Activated T-helper 17 cell treated with anti-CD3 and anti-CD28 coated beads, Interleukin-2, amount 50 U/mL, for 72 hours (primary cell): ENCODE measurements around the gene KRT2. TPM values are rescaled to one million over a fixed set of nuclear protein-coding genes. Genes with fewer than 3 reads are reported as not detected.

Source experiments
- ATAC-seq: fragments of 150-1000 bp; cut with Tn5 transposase; replicated peaks from 2 replicates; pipeline ENCODE4 v1.10.0; 2021; ENCODE audit warnings: mild to moderate bottlenecking, moderate library complexity
- H3K27ac Mint-ChIP-seq: one replicate; pipeline ENCODE4 v1.8.0; 2022; ENCODE audit warnings: mixed read lengths
- H3K27me3 Mint-ChIP-seq: one replicate; pipeline ENCODE4 v1.8.0; 2022; ENCODE audit warnings: mixed read lengths
- H3K36me3 Mint-ChIP-seq: one replicate; pipeline ENCODE4 v1.8.0; 2022; ENCODE audit warnings: low read depth, mild to moderate bottlenecking, mixed read lengths
- H3K4me1 Mint-ChIP-seq: one replicate; pipeline ENCODE4 v1.8.0; 2022; ENCODE audit warnings: mixed read lengths
- H3K4me3 Mint-ChIP-seq: one replicate; pipeline ENCODE4 v1.8.0; 2022; ENCODE audit warnings: mild to moderate bottlenecking, mixed read lengths
- H3K9me3 Mint-ChIP-seq: one replicate; pipeline ENCODE4 v1.8.0; 2022; ENCODE audit warnings: mixed read lengths
- total RNA-seq, 2 donors: library from RNA; stranded (reverse); gene quantifications; one replicate each; pipeline ENCODE4 v1.2.3, GENCODE V29; 2022

Gene KRT2
- total RNA-seq, 2 donors from 2014 or later = not detected

DNA sequence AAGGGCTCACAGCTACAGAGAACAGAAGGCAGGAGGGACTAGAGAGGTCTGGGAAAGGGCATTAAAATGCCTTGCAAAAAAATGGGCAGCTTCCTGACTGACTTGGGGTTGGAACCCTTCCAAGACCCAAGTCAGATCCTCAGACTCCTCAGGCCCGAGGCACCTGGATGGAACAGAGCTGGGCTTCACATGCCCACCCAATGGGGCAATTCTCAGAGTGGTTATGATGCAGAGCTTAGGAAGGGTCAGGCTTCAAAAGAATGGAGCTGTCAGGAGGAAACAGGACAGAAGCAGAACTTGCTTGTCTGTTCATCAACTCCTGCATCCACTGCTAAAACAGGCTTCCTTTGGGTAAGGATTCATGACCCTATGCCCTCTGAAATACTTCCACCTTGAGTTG is 37.9 kb upstream of the KRT2 start:
- no peaks in the 10 kb centered on the region for H3K36me3 Mint-ChIP-seq

DNA sequence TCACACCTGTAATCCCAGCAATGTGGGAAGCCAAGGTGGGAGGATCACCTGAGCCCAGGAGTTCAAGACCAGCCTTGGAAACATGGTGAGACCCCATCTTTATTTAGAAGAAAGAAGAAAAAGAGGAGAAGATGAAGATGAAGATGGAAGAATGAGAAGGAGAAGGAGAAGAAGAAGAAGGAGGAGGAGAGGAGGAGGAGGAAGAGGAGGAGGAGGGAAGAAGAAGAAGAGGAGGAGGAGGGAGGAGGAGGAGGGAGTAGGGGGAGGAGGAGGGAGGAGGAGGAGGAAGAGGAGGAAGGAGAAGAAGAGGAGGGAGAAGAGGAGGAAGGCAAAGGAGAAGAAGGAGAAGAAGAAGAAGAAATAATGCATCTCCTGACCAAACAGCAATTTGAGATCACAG is 37.2 kb upstream of the KRT2 start:
- H3K36me3 Mint-ChIP-seq = no peaks in the 10 kb centered on the region
- no peaks in the 10 kb centered on the region for H3K9me3 Mint-ChIP-seq
- ATAC-seq = no peak
- no peak overlapping the region for H3K27ac Mint-ChIP-seq
- peaks cover 17% of the 10 kb centered on the region for H3K27me3 Mint-ChIP-seq
- H3K4me1 Mint-ChIP-seq = peaks cover 16% of the 10 kb centered on the region
- no peak overlapping the region for H3K4me3 Mint-ChIP-seq

More for the DNA sequence above, 37.9 kb upstream of the KRT2 start:
- Mint-ChIP-seq H3K27me3 (peaks cover 14% of the 10 kb centered on the region), H3K4me3 (no peak overlapping the region), H3K4me1 (peaks cover 16% of the 10 kb centered on the region), H3K27ac (no peak overlapping the region), H3K9me3 (no peaks in the 10 kb centered on the region)
- ATAC-seq = no peak

DNA sequence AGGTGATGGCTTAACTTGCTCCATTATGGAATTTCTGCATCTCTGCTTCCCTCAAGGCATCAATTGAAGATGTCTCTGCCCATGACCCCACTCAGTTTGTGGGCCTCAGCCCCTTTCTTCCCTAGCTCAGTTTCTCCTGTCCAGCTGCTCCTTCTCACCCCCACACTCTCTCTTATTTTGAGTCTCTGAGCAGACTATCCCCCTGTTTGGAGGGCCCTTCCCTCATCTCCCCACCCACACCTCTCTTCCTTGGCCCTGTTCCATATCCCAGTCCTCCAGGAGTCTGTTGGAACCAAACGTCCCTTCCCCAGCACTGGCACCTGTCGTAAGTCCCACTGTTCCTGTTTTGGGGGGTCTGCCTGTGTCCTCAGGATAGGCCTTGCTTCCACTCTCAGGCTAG is 36.5 kb upstream of the KRT2 start:
- Mint-ChIP-seq H3K27me3 (peaks cover 22% of the 10 kb centered on the region), H3K9me3 (no peaks in the 10 kb centered on the region), H3K36me3 (no peaks in the 10 kb centered on the region), H3K4me1 (peaks cover 16% of the 10 kb centered on the region), H3K4me3 (no peak overlapping the region), H3K27ac (no peak overlapping the region)
- no peak for ATAC-seq

DNA sequence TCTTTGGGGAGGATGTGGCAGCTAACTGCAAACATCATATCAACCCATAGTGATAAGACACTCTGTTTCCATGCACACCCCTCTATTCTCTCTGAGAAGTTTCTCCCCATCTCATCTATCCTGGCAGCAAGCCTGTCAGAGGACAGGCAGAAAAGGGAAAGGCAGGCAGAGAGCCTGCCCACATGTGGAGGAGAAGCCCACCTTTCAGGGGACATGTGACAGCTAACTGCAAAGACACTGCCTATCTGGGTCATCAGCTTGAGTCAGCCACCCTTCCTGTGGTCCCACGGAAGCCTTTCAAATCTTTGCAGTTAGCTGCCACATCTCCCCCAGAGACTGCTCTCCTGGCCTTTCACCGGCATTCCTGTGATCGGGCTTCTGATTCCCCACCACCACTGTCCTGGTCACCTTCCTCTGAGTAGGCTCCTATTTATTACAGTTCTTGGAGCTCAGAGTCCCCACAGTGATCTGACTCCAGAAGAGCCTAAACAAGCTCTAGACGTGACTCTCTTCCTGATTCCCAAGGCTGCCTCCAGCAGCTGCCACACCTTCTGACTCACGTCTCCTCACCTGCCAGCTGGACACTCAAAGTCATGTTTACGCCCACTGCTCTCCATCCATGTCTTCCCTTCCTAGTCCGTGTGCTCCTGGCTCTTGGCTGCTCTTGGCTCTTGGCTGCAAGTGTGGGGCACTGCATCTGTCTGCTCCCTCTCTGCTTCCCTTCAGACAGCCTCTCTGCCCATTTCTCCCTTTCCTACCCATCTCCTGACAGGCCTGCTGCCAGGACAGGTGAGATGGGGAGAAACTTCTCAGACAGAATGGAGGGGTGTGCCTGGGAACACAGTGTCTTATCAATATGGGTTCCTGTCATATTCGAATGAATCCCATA is 35.7 kb upstream of the KRT2 start:
- Mint-ChIP-seq H3K9me3 (no peaks in the 10 kb centered on the region), H3K4me1 (peaks cover 12% of the 10 kb centered on the region), H3K27ac (no peak overlapping the region), H3K4me3 (no peak overlapping the region), H3K36me3 (no peaks in the 10 kb centered on the region), H3K27me3 (peaks cover 16% of the 10 kb centered on the region)
- no peak for ATAC-seq

DNA sequence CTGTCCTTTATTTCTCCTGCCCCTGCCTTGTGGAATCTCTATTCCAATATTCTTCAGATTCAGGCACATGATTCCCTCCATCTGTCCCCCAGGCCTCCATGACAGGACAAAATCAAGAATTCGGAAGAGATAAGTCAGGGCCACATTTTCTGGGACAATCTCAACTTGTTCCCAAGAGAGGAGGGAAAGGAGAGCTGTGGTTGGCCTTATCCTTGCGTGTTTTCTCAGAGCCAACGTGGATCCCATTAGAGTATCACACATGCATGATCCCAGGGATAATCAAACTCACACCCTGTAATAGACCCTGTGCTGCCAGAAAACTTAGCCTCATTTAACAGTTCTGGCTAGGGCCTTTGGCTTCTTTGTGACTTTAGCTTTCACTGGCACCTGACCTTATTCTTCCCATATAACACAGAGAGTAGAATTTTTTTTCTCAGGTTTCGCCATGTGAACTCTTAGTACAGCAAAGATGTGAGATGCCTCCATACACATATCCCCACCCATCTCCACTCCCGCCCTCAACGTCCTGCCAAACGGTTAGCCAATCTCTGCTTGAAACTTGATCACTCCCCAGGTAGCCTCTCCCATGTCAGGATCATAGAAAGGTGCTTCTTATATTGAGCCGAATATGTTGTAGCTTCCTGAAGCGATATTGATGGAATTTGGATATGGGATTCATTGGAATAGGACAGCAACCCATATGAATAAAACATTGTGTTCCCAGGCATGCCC is 34.9 kb upstream of the KRT2 start:
- no peaks in the 10 kb centered on the region for H3K36me3 Mint-ChIP-seq
- no peak for ATAC-seq
- H3K9me3 Mint-ChIP-seq = no peaks in the 10 kb centered on the region
- peaks cover 10% of the 10 kb centered on the region for H3K4me1 Mint-ChIP-seq
- H3K27ac Mint-ChIP-seq = no peak overlapping the region
- peaks cover 11% of the 10 kb centered on the region for H3K27me3 Mint-ChIP-seq
- H3K4me3 Mint-ChIP-seq = no peak overlapping the region

DNA sequence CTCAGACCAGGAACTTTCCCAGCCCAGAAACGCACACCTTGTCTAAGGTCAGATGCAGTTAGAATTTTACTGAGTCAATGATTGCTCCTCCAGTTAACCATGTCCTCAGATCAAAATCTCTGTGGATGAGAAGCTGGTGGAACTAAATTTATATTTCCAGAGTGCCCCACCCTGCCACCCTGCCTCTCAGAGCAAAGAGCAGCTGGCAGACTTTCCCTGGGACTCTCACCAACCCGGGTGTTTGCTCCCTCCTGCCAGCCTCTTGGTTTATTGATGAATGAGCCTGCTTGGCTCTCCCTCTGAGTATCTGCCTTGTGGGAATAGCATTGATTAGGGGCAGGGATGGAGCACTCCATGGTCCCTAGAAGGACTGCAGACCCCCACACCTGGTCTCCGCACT is 34.1 kb upstream of the KRT2 start:
- peaks cover 10% of the 10 kb centered on the region for H3K4me1 Mint-ChIP-seq
- H3K9me3 Mint-ChIP-seq = no peaks in the 10 kb centered on the region
- peaks cover 11% of the 10 kb centered on the region for H3K27me3 Mint-ChIP-seq
- no peaks in the 10 kb centered on the region for H3K36me3 Mint-ChIP-seq
- no peak overlapping the region for H3K27ac Mint-ChIP-seq
- no peak overlapping the region for H3K4me3 Mint-ChIP-seq
- ATAC-seq = no peak

DNA sequence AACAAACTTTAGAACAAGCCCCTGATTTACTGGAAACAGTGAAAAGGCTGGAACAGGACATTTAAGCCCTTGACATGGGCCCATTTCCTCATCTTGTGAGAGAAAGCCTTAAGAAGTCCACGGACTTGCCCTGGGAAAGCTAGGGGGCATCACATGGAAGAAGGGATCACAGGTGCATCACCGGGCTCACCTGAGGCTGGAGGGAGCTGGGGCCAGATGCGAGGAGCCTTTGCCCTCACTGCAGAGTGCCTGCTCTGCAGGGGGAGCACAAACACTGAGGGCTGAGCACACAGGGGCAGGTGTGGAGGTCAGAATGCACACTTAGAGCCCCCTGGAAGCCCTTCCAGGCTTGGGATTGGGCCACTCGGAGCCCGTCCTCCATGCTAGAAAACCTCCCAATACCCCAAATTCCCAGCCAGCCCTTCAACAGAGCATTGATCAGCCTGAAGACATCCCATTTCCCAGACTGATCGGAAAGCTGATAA is 33.4 kb upstream of the KRT2 start:
- ATAC-seq = no peak
- Mint-ChIP-seq H3K27me3 (peaks cover 11% of the 10 kb centered on the region), H3K4me3 (no peak overlapping the region), H3K27ac (no peak overlapping the region), H3K4me1 (peaks cover 7% of the 10 kb centered on the region), H3K36me3 (no peaks in the 10 kb centered on the region), H3K9me3 (no peaks in the 10 kb centered on the region)

DNA sequence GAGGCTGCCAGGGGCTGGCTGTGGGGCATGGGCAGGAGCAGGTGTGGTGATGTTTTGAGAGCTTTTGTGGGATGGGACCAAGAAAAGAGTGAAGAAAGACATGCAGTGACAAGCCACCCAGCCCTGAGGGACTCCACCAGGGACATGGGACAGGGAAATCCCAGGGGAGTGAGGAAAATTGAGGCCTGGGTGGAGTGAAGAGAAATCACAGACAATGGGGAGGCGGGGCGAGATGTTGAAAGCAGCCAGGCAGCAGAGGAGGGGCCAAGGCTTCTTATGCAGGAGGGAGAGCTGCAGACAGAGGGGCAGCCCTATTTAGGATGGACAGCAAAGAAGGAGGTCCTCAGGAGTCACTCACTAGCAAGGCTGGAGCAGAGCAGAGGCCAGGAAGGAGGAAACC is 32.4 kb upstream of the KRT2 start:
- H3K4me3 Mint-ChIP-seq = no peak overlapping the region
- H3K27ac Mint-ChIP-seq = no peak overlapping the region
- H3K4me1 Mint-ChIP-seq = peaks cover 7% of the 10 kb centered on the region
- no peaks in the 10 kb centered on the region for H3K36me3 Mint-ChIP-seq
- peaks cover 11% of the 10 kb centered on the region for H3K27me3 Mint-ChIP-seq
- no peak for ATAC-seq
- no peaks in the 10 kb centered on the region for H3K9me3 Mint-ChIP-seq

DNA sequence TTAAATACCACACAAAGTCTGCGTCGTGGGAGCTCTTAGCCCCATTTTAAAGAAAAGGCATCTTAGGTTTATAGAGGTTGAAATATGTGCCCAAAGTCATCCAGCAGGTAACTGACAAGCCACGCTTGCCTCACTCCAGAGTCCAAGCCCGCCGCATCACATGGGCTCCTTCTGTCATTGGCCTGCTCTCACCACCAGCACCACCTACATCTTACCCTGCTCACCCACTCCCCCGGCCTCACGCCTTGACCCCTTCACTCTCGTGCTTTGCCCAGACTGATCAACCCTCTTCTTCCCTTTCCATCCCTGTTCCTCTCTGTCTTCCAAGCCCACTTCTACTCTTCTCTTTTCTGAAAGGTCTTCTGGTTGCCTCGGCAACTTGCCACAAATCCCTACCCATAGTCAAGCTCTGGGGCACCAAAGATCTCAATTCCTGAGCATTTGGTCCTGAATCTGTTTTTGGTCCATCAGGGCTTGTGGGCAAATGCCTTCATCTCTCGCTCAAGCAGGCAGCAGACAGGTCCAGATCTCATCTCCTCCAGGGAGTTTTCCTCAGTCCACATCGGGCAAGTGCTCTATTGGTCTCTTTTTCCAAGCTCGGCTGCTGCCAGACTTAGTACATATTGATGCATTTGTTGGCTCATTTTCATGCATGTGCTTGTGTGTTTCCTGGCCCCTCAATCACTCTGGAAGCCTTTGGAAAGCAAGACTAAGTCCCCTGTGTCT is 31.7 kb upstream of the KRT2 start:
- no peak for ATAC-seq
- no peak overlapping the region for H3K27ac Mint-ChIP-seq
- H3K36me3 Mint-ChIP-seq = no peaks in the 10 kb centered on the region
- H3K4me1 Mint-ChIP-seq = peaks cover 7% of the 10 kb centered on the region
- no peaks in the 10 kb centered on the region for H3K9me3 Mint-ChIP-seq
- peaks cover 11% of the 10 kb centered on the region for H3K27me3 Mint-ChIP-seq
- no peak overlapping the region for H3K4me3 Mint-ChIP-seq

DNA sequence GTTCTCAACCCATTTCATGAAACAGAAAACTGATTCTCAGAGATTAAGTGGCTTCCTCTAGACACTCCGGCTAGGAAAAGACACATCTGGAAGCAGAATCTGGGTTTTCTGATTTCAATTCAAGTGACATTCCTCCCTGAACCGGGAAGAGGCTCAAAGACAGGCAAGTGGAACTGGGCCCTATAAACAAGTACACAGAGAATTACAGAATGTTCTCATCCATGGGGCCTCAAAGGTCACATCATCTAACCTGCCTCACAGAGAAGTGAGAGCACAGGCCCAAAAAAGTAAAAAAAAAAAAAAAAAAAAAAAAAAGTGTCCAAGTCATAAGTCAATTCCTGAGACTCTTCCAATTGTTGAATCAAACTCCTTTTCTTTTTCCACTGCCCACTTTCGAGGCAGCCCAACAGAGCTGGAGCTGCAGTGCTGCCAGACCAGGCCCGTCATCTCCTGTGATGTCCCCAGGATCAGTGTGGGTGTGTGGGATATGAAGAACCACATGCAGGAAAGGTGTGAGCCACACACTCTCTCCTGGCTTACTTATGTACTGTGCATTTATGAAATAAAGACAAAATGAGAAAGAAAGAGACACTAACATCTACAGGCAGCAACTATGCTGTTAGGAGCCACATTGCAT is 31.0 kb upstream of the KRT2 start:
- peaks cover 8% of the 10 kb centered on the region for H3K27me3 Mint-ChIP-seq
- ATAC-seq = no peak
- no peak overlapping the region for H3K27ac Mint-ChIP-seq
- H3K4me3 Mint-ChIP-seq = no peak overlapping the region
- no peaks in the 10 kb centered on the region for H3K36me3 Mint-ChIP-seq
- H3K4me1 Mint-ChIP-seq = peaks cover 7% of the 10 kb centered on the region
- H3K9me3 Mint-ChIP-seq = no peaks in the 10 kb centered on the region

DNA sequence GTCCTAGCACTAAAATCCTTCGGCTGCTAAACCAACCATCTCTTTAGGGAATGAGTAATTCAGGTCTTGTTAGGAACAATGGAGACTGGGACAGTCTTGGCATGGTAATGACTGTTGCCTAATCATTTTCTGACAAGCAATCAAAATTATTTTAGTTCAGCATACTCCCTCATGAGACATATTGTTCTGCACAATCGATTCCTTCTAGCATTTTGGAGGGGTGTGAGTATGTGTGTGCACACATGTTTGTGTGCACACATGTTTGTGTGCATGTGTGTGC is 30.3 kb upstream of the KRT2 start:
- no peak overlapping the region for H3K27ac Mint-ChIP-seq

DNA sequence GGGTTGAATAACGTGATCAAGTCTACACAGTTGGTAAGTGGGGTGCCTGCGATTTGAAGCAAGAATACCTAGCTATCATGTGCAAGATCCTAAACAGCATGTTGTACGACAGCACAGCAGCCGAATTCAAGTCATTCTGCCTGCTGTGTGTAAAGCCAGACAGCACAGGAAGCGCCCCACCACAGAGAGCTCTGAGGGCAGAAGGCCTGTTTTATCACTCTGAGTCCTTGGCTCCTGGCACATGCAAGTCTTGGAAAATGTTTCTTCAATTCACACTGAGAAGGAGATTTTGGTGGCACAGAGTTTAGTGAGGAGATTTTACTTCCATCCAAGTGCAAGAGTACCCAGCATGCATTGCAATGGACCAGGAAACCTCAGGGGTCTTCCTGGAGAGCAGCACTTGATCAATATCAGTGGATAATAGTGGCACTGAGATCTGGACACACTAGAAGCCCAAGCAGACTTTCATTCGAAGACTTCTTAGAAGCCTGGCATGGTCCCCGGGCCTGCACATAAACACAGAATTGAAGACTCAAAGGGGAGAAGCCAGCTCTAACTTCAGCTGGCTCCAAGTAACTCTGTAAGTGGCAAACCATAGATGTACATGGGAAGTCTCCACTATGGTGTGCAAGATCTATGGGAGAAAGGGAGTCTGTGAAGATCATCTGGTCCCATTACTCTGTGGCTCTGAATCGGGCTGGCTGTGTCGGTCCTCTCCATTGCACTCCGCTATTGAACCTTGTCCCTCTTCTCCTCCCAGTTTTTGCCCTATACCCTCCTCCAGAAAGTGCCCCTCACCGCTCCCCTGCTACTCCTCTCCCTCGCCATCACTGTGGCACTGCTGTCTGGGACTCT is 29.7 kb upstream of the KRT2 start:
- H3K27ac Mint-ChIP-seq = no peak overlapping the region
- no peak for ATAC-seq
- peaks cover 7% of the 10 kb centered on the region for H3K4me1 Mint-ChIP-seq
- no peaks in the 10 kb centered on the region for H3K36me3 Mint-ChIP-seq
- H3K4me3 Mint-ChIP-seq = no peak overlapping the region
- peaks cover 8% of the 10 kb centered on the region for H3K27me3 Mint-ChIP-seq
- no peaks in the 10 kb centered on the region for H3K9me3 Mint-ChIP-seq

More for the DNA sequence above, 30.3 kb upstream of the KRT2 start:
- Mint-ChIP-seq H3K4me3 (no peak overlapping the region), H3K9me3 (no peaks in the 10 kb centered on the region), H3K36me3 (no peaks in the 10 kb centered on the region), H3K4me1 (peaks cover 7% of the 10 kb centered on the region), H3K27me3 (peaks cover 8% of the 10 kb centered on the region)
- no peak for ATAC-seq

DNA sequence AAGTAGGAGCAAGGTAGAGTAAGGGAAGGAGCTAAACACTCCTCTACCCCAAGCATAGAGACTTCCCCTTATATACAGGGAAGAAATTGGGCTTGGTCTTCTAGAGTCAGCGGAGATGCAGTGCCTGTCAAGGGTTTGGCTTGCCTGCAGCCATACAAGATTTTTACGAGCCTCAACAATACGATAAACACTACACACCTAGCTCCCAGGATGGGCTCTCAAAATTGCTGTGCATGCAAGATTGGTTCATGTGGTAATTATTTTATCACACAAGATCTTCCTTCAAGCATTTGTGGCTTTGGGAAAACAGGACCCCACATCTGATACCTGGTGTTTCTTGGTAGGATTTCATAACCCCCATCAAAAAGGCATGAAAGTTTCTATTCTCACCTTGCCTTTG is 28.4 kb upstream of the KRT2 start, which contains the start of gene KRT1:
TSS of gene KRT1 (minus strand) at position 45 of the 400 bp plus-strand sequence. CDS start 59 bp downstream, outside the sequence.
- H3K9me3 Mint-ChIP-seq = no peaks in the 10 kb centered on the region
- H3K4me3 Mint-ChIP-seq = no peak within 1 kb of the TSS
- H3K27ac Mint-ChIP-seq = no peak within 1 kb of the TSS
- H3K36me3 Mint-ChIP-seq = no peaks in the 10 kb centered on the region
- no peak for ATAC-seq
- peaks cover 12% of the 10 kb centered on the region for H3K27me3 Mint-ChIP-seq
- H3K4me1 Mint-ChIP-seq = peaks cover 7% of the 10 kb centered on the region
